Parathyroid adenoma (tissue), 2 donors: ENCODE measurements around the gene NOM1.
A peak's percentile ranks its signal among the peaks of the same experiment; 100 is the strongest.

Source experiments
- H2AFZ ChIP-seq: fragments of 300-600 bp; sonication (generic); one replicate; pipeline ENCODE4 v1.7.0; 2017; ENCODE audit warnings: antibody characterized with exemption, mild to moderate bottlenecking
- H3K27ac ChIP-seq: fragments of 300-600 bp; sonication (generic); one replicate; pipeline ENCODE4 v1.7.0; 2017
- H3K27me3 ChIP-seq: fragments of 300-600 bp; sonication (generic); one replicate; pipeline ENCODE4 v1.7.0; 2017; ENCODE audit warnings: low read length; ENCODE audit not compliant: control insufficient read depth, insufficient read depth
- H3K36me3 ChIP-seq: fragments of 300-600 bp; sonication (generic); one replicate; pipeline ENCODE4 v1.7.0; 2017; ENCODE audit warnings: low read length; ENCODE audit not compliant: control insufficient read depth, insufficient read depth
- H3K4me1 ChIP-seq: fragments of 300-600 bp; sonication (generic); one replicate; pipeline ENCODE4 v1.7.0; 2017; ENCODE audit warnings: control low read depth
- H3K4me2 ChIP-seq: fragments of 300-600 bp; sonication (generic); one replicate; pipeline ENCODE4 v1.7.0; 2017; ENCODE audit warnings: low read length
- H3K4me3 ChIP-seq: fragments of 300-600 bp; sonication (generic); one replicate; pipeline ENCODE4 v1.7.0; 2017; ENCODE audit warnings: low read depth, low read length
- H3K79me2 ChIP-seq: fragments of 300-600 bp; sonication (generic); one replicate; pipeline ENCODE4 v1.7.0; 2017; ENCODE audit warnings: control low read depth
- H3K9ac ChIP-seq: fragments of 300-600 bp; sonication (generic); one replicate; pipeline ENCODE4 v1.7.0; 2017; ENCODE audit warnings: mild to moderate bottlenecking
- H3K9me3 ChIP-seq: fragments of 300-600 bp; sonication (generic); one replicate; pipeline ENCODE4 v1.7.0; 2017; ENCODE audit warnings: low read length; ENCODE audit not compliant: control insufficient read depth
- TF ChIP-seq, protein P1 (sequence below): fragments of 300-600 bp; sonication (generic); IDR thresholded peaks from one replicate; pipeline ENCODE4 v1.7.0; 2017; ENCODE audit warnings: antibody characterized with exemption, mild to moderate bottlenecking
- donor health status: primary hyperparathyroidism.

The NOM1 gene

GRCh38 chr7:156998988-156999957, 49.8 kb downstream of the NOM1 start:
- peaks cover 18% of the 10 kb centered on the region for H3K27me3 ChIP-seq
- TF ChIP-seq, protein P1, sequence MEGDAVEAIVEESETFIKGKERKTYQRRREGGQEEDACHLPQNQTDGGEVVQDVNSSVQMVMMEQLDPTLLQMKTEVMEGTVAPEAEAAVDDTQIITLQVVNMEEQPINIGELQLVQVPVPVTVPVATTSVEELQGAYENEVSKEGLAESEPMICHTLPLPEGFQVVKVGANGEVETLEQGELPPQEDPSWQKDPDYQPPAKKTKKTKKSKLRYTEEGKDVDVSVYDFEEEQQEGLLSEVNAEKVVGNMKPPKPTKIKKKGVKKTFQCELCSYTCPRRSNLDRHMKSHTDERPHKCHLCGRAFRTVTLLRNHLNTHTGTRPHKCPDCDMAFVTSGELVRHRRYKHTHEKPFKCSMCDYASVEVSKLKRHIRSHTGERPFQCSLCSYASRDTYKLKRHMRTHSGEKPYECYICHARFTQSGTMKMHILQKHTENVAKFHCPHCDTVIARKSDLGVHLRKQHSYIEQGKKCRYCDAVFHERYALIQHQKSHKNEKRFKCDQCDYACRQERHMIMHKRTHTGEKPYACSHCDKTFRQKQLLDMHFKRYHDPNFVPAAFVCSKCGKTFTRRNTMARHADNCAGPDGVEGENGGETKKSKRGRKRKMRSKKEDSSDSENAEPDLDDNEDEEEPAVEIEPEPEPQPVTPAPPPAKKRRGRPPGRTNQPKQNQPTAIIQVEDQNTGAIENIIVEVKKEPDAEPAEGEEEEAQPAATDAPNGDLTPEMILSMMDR: no peak
- H2AFZ ChIP-seq: no peak overlapping the region
- H3K79me2 ChIP-seq: no peaks in the 10 kb centered on the region
- H3K4me1 ChIP-seq: no peaks in the 10 kb centered on the region
- H3K36me3 ChIP-seq: no peaks in the 10 kb centered on the region
- H3K9me3 ChIP-seq: no peaks in the 10 kb centered on the region
- no peak overlapping the region for H3K4me2 ChIP-seq
- no peak overlapping the region for H3K27ac ChIP-seq
- H3K4me3 ChIP-seq: no peak overlapping the region
- H3K9ac ChIP-seq: no peak overlapping the region

DNA sequence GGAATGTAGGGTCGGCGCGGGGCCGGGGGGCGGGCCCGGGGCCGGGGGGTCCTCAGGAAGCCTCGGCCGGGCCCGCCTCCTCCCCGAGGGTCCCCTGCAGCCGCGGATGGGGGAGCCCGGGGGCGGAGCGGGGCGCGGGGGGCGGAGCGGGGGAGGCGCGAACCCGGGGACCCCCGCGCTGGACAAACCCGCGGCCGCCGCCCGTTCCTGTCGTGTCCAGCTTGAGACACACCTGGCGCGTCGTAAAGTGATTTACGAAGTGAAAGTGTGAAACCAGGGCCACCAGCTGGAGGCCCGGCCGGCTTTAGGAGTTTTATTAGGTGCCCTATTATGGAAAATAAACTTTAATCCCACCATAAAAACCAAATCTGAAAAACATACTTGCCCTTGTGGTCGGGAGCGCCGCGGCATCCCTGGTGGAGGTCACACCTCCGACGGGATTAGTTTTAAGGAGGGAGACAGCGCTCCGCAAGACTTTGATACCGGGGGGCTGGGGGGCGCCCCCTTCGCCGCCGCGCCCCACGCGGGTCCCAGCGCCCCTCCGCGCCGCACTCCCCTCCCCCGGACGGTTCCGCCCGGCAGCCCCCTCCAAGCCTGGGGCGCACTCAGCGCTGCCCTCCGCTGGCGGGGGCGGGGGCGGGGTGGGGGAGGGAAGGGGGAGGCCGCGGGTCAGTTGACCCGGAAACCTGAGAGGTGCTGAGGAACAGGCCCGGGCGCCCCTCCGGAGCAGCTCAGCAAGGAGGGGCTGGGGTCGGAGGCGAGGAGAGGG, 50.6 kb downstream of the NOM1 start:
- Histone ChIP-seq H3K27ac (no peak overlapping the region), H3K4me3 (peak overlapping the region; percentile 39), H3K27me3 (peaks cover 22% of the 10 kb centered on the region), H3K36me3 (no peaks in the 10 kb centered on the region), H3K4me1 (no peaks in the 10 kb centered on the region), H3K9me3 (no peaks in the 10 kb centered on the region), H3K4me2 (peak overlapping the region; percentile 65), H2AFZ (peak overlapping the region; percentile 41), H3K79me2 (no peaks in the 10 kb centered on the region), H3K9ac (no peak overlapping the region)
- TF ChIP-seq, protein P1: no peak

GRCh38 chr7:157000741-157001653, 51.5 kb downstream of the NOM1 start:
- Histone ChIP-seq H3K27ac (no peak overlapping the region), H3K4me3 (no peak overlapping the region)

More at GRCh38 chr7:157000741-157001653, 51.5 kb downstream of the NOM1 start:
- Histone ChIP-seq H3K9ac (no peak overlapping the region), H3K36me3 (no peaks in the 10 kb centered on the region), H3K4me1 (no peaks in the 10 kb centered on the region), H2AFZ (no peak overlapping the region), H3K27me3 (peaks cover 22% of the 10 kb centered on the region), H3K79me2 (no peaks in the 10 kb centered on the region), H3K9me3 (no peaks in the 10 kb centered on the region), H3K4me2 (no peak overlapping the region)
- TF ChIP-seq, protein P1: no peak
